GM18499 (cell line): ENCODE results near the gene CNGB1.
"Not testable (repeated sequence)": the region's sequence is repeated elsewhere in the genome, so short reads cannot be mapped to it uniquely, and the experiment has no call there.

Source experiments
- ATAC-seq: cut with Tn5 transposase; IDR thresholded peaks from one replicate; pipeline ENCODE4 v1.9.1; 2021; ENCODE audit warnings: moderate number of reproducible peaks; ENCODE audit not compliant: insufficient read depth, unreplicated experiment

The CNGB1 gene

DNA sequence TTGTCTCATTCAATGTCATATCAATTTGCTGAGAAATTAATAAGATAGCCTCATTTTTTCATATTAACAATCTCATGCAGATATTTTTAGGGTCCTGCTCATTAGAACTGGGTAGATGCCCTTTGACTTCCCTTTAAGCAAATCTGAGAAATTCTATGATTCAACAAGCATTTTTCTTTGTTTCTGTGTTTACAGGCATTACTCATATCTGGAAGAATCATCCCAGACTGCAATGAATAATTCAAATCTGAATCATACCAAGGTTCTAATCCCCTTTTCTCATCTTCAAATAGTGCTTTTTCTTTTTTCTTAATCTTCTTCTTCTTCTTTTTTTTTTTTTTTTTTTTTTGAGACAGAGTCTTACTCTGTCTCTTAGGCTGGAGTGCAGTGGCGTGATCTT is 99.5 kb downstream of the CNGB1 start:
- no peak for ATAC-seq

DNA sequence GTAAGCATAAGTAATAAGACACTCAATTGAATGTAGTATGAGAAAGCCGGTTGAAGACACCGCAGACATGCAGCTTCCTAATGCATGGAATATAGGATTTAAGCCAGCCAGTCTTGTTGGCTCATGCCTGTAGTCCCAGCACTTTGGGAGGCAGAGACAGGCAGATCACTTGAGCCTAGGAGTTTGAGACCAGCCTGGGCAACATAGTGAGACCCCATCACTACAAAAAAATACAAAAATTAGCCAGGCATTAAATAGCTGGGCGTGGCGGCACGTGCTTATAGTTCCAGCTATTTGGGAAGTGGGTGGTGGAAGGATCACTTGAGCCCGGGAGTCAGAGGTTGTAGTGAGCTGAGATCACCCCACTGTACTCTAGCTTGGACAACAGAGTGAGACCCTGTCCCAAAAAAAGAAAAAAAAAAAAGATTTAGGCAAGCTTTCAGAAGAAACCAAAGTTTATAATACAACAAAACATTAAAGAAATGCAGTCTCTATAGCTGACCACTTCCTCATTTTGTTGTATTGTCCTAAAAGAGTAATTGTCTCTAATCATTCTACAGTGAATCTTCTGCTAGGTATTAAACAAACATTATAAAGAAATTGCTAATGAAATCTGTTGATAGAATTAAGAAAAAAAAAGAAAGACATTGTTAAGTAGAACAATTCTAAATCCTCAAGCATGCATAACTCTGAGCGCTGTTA is 100.0 kb downstream of the CNGB1 start:
- ATAC-seq, result no peak

DNA sequence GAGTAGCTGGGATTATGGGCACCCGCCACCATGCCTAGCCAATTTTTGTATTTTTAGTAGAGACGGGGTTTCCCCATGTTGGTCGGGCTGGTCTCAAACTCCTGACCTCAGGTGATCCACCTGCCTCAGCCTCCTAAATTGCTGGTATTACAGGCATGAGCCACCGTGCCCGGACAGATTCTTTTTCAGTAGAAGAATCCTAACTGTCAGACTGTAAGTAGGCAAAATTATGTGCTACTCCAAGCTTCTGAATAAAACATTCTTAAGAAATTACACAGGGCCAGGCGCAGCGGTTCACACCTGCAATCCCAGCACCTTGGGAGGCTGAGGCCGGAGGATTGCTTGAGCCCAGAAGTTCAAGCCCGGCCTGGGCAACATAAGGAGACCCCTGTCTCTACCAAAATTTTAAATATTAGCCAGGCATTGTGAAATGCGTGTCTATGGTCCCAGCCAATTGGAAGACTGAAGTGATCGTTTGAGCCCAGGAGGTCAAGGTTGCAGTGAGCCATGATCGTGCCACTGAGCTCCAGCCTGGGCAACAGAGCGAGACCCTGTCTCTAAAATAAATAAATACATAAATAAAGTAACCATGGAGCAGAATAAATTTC is 101.9 kb downstream of the CNGB1 start:
- no peak for ATAC-seq

DNA sequence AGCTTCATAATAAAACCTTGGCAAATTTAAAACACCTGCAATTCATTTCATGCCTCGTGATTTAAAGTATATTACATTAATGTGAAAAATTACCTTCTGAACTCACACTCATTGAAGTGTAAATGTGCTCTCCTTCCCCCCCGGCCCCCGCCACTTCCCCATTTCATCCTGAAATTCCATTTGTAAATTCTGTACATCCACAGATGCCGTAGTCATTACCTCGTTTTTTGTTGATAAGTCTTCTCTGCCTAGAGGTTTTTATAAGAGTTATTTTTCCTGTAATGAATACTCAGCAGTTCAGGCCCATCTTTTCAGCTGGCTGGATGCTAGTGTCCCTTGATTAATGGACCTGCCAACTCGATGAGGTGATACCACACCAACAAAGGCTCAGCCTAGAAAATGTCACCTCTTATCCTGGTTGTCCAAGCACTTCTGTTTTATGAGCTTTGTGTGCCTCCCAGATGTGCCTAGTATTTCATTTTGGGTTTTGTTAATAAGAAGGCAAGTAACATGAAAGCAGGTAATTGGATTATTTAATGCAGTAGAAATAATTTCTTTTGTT is 103.8 kb downstream of the CNGB1 start:
- ATAC-seq, result no peak

DNA sequence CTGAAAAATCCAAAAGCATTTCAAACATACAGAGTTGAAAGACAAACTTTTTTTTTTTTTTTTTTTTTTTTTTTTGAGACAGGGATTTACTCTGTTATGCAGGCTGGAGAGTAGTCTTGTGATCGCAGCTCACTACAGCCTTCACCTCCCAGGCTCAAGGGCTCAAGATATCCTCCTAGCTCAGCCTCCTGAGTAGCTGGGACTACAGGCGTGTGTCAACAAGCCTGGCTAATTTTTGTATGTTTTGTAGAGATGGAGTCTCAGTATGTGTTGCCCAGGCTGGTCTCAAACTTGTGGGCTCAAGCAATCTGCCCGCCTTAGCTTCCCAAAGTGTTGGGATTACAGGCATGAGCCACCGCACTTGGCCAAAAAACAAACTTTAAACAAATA is 104.4 kb downstream of the CNGB1 start:
- ATAC-seq, result no peak

DNA sequence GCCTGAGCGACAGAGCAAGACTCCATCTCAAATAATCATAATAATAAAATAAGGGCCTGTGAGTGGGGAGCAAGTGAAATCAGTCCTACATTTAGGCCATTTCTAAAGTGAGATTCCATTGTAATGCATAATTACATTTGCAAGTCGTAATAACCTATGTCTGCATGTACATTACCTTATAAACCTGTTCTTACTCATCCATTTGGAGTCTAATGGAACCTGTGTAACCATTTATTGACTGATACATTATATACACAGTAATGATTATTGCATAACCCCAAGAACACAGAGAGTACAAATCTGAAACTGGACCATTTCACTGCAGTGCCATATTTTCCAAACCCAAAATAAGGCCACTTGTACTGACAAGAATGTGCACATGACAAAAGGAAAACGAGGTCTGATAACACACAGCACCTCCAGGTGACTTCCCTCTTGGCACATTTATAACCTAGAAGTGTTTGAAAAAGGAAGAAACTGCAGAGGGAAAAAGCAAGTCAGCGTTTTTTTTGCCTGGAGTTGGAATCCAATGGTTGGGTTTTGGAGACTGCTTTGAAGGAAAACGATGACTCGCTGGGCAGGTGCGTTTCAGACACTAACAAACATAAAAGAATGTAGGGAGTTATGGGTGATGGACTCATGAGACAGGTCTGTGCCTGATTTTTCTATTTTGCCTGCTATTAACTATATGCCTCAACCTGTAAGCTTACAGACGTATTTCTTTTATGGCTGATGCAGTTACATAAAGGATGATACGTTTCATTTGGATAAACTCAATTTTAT is 105.0 kb downstream of the CNGB1 start:
- ATAC-seq, result no peak

DNA sequence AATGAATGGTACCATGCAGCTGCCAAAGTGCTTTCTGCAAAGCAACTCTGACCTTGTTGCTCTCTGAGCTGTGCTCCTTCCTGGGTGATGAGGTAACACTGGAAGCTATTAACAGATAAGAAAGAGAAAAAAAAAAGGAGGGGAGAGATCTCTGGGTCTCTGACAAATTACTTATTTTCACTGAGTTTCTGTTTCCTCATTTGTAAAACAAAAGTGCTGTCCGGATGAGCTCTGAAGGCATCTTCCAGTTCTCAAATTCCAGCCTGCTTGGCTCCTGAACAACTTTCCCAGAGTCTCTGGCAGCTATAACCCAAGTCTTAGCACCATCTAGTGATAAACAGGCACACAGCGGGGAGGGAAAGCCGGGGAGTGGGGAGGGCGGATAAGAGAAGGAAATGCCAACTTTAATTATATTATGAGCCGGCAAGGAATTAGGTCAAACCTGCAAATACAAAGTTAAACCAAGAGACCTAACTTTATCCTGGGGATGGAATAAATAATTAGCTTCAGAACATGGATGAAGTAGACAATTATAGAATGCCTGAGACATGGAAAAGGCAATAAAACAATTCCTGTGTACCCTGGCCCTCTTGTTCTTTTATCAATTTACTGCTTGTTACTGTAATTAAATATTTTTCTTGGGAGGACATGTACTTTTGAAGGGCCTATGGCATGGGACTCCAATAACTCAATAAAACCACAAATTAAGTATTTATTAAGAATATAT is 107.3 kb downstream of the CNGB1 start:
- ATAC-seq, result no peak

DNA sequence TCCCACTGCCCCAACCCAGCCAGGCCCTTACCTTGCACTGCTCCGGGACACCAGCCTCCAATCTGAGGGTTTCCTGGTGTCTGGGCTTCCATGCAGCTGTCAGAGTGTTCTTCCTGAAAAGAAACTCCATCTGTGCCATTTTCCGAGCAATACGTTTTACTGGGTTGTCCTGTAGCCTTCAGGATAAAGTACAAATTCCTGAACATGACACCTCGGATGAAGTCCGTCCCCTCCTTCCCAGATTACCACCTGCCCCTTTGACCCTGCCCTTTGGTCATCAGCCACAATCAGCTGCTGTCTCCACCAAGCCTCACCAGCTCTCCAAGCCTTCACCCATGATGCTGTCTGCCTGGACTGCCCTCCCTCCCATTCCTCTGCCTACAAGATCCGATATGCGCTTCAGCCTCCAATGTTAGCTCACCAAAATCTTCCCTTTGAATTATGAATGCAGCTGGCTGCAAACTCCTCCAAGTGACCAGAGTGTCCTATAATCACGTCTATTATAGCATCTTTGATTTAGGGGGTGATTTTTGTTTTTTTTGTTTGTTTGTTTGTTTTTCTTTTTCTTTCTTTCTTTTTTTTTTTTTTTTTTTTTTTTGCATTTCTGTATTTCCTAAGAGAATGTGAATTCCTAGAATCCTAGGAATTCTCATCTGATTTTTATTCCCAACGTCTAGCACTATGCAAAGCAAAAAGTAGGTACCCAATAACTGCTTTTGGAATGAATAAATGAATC is 108.1 kb downstream of the CNGB1 start:
- ATAC-seq, result no peak

DNA sequence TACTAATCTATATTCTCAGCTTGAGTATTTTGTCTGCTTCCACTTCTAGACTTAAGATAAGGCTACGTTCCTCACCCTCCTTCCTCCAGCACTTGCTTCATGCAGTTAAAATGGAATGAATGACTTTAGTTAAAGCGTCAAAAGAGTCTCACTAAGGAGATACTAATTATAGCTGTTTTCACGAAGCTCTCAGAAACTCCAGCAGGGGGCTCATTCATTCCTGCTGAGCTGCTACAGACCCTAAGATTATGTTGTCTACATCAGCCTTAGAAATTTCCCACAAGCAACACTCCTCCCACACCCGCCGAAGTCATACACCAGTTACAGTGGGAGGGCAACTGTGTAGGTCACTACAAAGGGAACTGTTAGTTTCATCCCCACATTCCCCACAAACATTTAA is 111.6 kb downstream of the CNGB1 start:
- no peak for ATAC-seq

DNA sequence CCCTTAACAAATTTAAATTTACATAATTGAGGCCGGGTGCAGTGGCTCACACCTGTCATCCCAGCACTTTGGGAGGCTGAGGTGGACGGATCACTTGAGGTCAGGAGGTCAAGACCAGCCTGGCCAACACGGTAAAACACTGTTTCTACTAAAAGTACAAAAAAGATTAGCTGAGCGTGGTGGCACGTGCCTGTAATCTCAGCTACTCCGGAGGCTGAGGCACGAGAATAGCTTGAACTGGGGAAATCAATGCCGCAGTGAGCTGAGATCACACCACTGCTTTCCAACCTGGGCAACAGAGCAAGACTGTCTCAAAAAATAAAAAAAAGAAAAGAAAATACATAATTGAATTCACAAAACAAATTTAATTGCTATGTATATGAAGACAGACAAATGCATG is 112.3 kb downstream of the CNGB1 start:
- ATAC-seq, result no peak

DNA sequence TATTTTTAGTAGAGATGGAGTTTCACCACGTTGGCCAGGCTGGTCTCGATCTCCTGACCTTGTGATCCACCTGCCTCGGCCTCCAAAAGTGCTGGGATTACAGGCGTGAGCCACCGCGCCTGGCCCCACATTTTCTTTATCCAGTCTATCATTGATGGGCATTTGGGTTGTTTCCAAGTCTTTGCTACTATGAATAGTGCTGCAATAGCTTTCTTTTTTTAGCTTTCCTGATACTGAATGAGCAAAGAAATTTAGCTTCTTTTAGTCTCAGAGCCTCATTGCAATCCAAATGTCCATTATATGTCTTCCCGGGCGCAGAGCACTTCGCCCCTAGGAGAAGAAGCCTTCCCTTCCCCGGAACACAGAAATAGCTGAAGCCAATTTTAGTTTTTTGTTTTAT is 112.9 kb downstream of the CNGB1 start:
- not testable (repeated sequence) for ATAC-seq

DNA sequence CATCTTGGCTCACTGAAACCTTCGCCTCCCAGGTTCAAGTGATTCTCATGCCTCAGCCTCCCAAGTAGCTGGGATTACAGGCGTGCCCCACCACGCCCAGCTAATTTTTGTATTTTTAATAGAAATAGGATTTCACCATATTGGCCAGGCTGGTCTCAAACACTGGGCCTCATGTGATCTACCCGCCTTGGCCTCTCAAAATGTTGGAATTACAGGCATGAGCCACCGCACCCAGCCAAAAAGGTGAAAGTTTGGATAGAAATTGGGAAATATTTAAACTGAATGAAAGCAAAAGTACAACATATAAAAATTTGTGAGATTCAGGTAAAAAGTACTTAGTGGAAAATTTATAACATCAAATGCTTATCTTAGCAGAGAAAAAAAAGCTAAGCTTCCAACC is 115.7 kb downstream of the CNGB1 start:
- no peak for ATAC-seq

DNA sequence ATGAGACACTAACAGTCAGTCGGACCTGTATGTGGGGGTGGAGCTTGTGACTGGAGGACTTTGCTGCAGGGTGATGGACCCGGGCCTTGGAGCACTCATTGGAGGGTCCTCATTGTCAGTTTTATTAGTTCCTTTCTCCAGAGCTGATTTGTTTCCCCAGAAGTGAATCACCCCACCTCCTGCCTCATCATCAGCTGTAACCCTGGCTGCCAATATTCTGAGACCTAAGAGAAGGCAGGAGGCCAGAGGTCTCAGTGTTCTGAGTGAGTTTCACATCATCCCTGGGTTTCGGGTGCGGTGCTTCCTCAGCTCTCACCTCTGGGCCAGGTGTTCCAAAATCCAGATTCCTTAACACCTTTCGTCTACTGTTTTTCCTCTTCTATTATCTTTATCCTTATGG is 118.7 kb downstream of the CNGB1 start:
- ATAC-seq, result no peak

DNA sequence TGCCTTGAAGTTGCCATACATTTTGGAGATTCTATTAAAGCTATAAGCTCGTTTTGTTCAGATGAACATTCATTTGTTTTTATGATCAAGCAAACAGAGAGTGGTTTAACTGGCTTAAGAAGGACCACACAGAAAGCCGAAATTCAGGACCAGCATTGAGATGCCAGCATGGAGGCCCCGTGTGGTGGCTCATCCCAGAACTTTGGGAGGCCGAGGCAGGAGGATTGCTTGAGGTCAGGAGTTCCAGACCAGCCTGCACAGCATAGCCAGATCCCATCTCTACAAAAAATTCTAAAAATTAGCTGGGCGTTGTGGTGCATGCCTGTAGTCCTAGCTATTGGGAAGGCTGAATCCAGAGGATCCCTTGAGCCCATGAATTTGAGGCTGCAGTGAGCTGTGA is 122.7 kb downstream of the CNGB1 start:
- no peak for ATAC-seq

DNA sequence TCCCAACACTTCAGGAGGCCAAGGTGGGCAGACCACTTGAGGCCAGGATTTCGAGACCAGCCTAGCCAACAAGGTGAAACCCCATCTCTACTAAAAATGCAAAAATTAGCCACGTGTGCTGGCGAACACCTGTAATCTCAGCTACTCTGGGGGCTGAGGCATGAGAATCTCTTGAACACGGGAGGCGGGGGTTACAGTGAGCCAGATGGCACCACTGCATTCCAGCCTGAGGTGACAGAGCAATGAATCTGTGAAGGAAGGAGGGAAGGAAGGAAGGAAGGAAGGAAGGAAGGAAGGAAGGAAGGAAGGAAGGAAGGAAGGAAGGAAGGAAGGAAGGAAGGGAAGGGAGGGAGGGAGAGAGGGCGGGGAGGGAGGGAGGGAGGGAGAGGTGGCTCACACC is 124.0 kb downstream of the CNGB1 start:
- not testable (repeated sequence) for ATAC-seq

DNA sequence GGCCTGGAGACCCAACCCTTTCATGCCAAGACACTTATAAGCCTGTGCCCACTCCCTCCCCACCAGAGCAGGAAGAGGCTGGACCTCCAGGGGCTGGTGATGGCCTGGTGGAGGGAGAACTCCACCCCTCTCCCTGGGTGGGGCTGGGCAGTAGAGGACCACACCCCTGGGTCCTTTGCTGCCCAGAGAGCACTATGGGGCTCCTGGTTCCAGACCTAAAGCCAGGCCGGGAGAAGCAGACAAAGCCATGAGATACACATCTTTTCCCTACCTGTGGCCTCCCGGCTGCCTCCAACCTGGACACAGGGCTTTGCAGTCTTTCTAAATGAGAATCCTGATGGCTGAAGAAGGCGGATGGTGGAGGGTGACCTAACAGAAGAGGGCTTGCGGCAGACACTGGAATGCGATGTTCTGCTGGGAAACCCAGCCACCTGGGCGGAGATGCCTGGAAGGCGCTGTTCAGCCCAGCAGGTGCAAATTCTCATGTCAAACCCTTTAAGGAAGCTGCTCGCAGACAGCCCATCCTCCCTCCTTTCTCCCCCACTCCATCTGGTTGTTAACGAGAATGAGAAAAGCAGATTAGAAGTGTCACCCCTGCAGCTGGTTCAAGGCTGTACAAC is 124.7 kb downstream of the CNGB1 start:
- no peak for ATAC-seq

DNA sequence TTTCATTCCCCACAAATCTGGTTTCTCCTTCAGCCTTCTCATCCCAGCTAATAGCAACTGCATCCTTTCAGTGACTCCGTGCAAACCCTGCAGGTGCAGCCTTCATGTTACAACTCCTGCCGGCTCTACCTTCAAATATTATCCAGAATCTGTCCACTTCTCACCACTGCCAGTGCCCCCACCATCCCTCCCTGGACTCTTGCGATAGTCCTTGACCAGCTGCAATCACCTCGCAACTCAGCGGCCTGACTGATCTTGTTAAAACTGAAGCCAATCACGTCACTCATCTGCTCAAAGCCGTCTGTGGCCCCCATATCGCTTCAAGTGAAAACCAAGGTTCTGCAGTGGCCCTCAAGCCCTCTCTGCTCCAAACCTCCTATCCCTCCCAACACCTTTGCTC is 125.8 kb downstream of the CNGB1 start:
- no peak for ATAC-seq

DNA sequence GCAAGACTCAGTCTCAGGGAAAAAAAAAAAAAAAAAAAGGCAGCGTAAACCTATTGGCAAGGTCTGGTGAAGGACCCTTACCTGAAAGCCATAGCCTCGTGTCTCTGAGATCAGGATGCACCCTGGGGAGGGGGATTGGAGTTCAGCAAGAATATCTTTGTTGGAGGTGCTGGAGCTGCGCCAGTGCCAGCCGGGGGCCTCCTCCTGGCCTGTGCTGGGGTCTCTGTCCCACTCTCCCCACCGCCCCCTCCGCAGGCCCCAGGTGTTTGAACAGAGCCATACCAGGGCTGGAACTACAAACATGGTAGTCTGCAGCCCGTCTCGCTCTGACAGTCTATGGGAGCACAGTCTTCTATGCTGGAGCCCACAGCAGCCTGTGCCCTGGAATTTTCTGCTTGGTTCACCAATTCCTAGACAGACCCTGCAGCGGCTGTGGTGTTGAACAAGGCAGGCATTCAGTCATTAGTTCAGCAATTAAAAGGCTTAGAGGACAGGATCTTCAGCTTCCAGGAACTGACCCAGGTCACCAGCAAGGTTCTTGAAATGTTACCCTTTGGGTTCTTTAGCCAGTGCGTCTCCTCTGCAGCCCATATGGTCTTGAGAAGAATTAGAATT is 126.4 kb downstream of the CNGB1 start:
- no peak for ATAC-seq

DNA sequence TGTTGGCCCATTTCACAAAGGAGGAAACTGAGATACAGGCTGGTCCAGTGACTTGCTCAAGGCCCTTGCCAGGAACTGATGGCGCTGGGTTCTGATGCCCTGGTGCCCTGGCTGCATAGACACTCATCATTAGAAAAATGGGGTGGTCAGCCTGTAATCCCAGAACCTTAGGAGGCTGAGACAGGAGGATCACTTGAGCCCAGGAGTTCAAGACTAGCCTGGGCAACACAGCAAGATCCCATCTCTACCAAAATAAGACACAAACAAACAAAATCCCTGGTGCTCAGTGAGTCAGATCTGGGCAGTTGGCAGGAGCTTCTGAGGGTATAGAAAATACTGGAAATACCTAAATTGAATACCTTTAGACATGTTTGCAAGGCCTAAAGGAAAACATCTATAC is 127.5 kb downstream of the CNGB1 start:
- no peak for ATAC-seq
